Testis (tissue), 2 donors: ENCODE data around the gene DCAF5.

Source experiments
- CTCF ChIP-seq, 3 experiments: fragments of 450-650 bp in 2 of 3; fragments of 200-600 bp in 1 of 3; sonication (generic) in 1 of 3; IDR thresholded peaks; one replicate each; pipeline ENCODE4 v1.5.1; 2016 to 2019; ENCODE audit warnings: antibody characterized with exemption in 3 of 3, mild to moderate bottlenecking in 2 of 3, moderate library complexity in 1 of 3
- POLR2A ChIP-seq: fragments of 450-650 bp; IDR thresholded peaks from one replicate; pipeline ENCODE4 v1.6.1; 2017; ENCODE audit warnings: antibody characterized with exemption, mild to moderate bottlenecking, moderate library complexity

- no peak for TF ChIP-seq POLR2A
- no peak for TF ChIP-seq CTCF (IDR thresholded peaks at IDR 0.05)
These were observed 56.0 kb downstream of the DCAF5 start for GRCh38 chr14:69096781-69097475.
